Measurements from ENCODE around the gene OR6V1. TPM values are rescaled to one million over a fixed set of nuclear protein-coding genes. Genes with fewer than 3 reads are reported as not detected.

OR6V1 gene
- polyA plus RNA-seq, 12 donors = not detected

Other genes with a start within 250 kb of the OR6V1 start
- 10 to 100 TPM in 3 of 12 donors, 1 to 10 TPM in 8, not detected in 1; 2.1 to 34.3 (median 5.1) TPM for gene EPHB6, start 197.3 kb upstream of the OR6V1 start, polyA plus RNA-seq (ENCODE audit: insufficient read length in 12 of 12)
- 1 to 10 TPM in 1 of 12 donors, under 1 TPM in 9, not detected in 2; 0.09 to 1.8 (median 0.18) TPM for gene TRPV6, start 166.6 kb upstream of the OR6V1 start, polyA plus RNA-seq (ENCODE audit: insufficient read length in 12 of 12)
- under 1 TPM in 6 of 12 donors, not detected in 6; 0.05 to 0.18 (median 0.10) TPM for gene TRPV5, start 118.6 kb upstream of the OR6V1 start, polyA plus RNA-seq (ENCODE audit: insufficient read length in 12 of 12)
- under 1 TPM in 7 of 12 donors, not detected in 5; 0.21 to 0.70 (median 0.52) TPM for gene LLCFC1, start 112.9 kb upstream of the OR6V1 start, polyA plus RNA-seq (ENCODE audit: insufficient read length in 12 of 12)
- 1 to 10 TPM in 9 of 12 donors, under 1 TPM in 1, not detected in 2; 0.54 to 3.2 (median 1.6) TPM for gene KEL, start 90.0 kb upstream of the OR6V1 start, polyA plus RNA-seq (ENCODE audit: insufficient read length in 12 of 12)
- not detected for gene OR9A2, start 25.2 kb upstream of the OR6V1 start, polyA plus RNA-seq (ENCODE audit: insufficient read length in 12 of 12)
- not detected for gene PIP, start 79.7 kb downstream of the OR6V1 start, polyA plus RNA-seq (ENCODE audit: insufficient read length in 12 of 12)
- not detected for gene TAS2R39, start 131.1 kb downstream of the OR6V1 start, polyA plus RNA-seq (ENCODE audit: insufficient read length in 12 of 12)
- gene TAS2R40, start 169.7 kb downstream of the OR6V1 start, polyA plus RNA-seq (ENCODE audit: insufficient read length in 12 of 12) = not detected
- 100 to 1,000 TPM in 2 of 12 donors, 10 to 100 TPM in 9, not detected in 1; 72.2 to 111 (median 84.4) TPM for gene GSTK1, start 211.1 kb downstream of the OR6V1 start, polyA plus RNA-seq (ENCODE audit: insufficient read length in 12 of 12)
- gene TMEM139, start 232.6 kb downstream of the OR6V1 start, polyA plus RNA-seq (ENCODE audit: insufficient read length in 12 of 12) = 1 to 10 TPM in 4 of 12 donors, under 1 TPM in 6, not detected in 2; 0.53 to 4.1 (median 0.98) TPM
- gene CASP2, start 236.0 kb downstream of the OR6V1 start, polyA plus RNA-seq (ENCODE audit: insufficient read length in 12 of 12) = 10 to 100 TPM; 19.8 to 99.7 (median 24.2) TPM

Data from muscle of arm (tissue), 12 donors.